Activated CD4-positive, alpha-beta T cell treated with anti-CD3 and anti-CD28 coated beads, Interleukin-2, amount 50 U/mL, for 48 hours (primary cell): ENCODE data around the gene ATE1.
A peak's percentile ranks its signal among the peaks of the same experiment; 100 is the strongest.

Source experiments
- DNase-seq, 2 experiments: peaks; one replicate each; pipeline ENCODE4 v3.0.0-alpha.2; 2020

ATE1 gene

DNA sequence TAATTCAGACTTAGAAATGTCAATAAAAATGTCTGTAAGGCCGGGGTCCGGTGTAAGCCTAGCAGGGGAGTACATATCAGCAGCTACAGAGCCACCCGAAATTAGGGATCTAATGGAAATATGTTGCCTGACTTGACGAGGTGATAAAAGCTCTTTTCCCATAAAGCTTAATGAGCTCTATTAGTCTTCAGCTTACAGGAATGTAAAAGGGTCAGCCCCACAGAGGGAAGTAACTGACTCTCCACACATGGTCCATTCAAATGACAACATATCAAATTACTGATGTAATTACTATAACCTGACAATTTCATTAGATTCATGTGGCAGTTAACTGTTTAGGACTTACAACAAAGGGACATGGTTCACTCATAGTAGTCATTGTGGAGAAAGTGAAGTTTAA is 62.3 kb downstream of the ATE1 start:
- no peak for DNase-seq

DNA sequence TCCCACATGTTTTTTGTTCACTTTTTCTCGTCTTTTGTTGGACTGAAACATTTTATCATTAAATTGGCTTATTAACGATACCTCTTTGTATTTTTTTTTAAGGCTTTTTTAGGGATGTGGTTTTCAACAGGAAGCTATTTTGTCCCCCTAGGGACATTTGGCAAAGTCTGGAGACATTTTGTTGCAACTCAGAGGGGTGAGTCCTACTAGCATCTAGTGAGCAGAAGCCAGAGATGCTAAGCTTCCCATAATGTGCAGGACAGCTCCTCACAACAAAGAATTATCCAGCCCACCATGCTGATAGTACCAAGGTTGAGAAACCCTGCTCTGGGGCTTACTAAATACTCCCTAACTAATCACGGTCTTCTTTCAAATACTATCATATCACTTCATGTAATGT is 63.2 kb downstream of the ATE1 start:
- no peak for DNase-seq

DNA sequence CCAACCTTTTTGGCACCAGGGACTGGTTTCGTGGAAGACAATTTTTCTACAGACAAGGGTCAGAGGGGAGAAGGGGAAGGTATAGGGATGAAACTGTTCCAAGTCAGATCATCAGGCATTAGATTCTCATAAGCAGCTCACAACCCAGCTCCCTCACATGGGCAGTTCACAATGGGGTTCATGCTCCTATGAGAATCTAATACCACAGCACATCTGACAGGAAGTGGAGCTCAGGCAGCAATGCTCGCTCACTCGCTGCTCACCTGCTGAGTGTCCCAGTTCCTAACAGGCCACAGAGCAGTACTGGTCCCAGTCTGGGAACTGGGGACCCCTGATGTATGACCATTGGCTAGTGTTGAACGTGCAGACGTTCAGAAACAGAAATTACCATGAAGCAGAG is 63.7 kb downstream of the ATE1 start:
- no peak for DNase-seq

DNA sequence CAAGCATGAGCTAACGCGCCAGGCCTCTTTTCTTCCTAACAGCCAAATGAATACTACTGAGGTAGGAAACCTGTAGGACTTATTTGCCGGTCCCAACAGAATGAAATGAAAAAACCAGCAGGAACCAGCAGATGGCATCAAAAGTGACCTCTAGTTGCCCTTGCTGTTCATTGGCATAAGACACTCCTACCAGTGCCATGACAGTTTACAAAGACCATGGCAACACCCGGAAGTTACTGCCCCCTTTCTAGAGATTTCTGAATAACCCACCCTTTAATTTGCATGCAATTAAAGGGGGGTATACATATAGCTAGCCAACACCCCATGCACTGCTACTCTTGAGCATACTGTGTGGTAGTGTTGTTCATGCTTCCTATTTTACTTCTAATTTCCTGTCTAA is 65.2 kb downstream of the ATE1 start:
- DNase-seq = no peak

DNA sequence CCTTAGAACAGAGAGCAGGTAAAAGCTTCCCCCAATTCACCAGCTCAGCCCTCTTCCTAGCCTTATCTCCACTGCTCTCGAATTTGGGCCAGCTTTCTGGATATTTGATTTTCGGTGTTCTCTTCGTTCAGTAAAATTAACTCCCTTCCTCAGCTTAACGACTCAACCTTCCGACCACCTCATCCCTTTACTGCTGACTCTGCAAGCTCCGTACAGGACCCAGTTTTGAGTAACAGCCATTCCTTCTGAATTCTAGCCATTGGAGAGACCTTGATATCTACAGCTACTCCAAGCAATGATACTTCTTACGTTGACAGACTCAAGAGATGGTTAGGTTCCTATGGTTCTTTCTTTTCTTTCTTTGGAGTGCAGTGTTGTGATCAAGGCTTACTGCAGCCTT is 65.8 kb downstream of the ATE1 start:
- no peak for DNase-seq

DNA sequence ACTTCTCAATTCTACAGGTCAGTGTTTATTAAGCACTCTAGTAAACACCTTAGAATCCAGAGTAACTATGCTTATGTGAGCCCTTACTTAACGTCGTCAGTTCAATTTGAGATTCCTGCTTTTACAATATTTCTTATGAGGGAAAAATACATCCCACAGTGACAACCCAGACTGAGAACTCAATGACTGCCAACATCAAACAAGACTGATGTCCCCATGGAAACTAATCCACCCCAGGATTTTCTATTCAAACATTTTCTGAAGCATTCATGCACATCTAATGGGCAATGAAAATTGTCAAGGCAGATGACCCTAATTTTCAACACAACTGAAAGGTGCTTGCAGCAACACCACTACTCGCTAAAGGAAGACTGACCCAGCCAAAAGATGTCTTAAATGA is 67.0 kb downstream of the ATE1 start:
- no peak for DNase-seq

DNA sequence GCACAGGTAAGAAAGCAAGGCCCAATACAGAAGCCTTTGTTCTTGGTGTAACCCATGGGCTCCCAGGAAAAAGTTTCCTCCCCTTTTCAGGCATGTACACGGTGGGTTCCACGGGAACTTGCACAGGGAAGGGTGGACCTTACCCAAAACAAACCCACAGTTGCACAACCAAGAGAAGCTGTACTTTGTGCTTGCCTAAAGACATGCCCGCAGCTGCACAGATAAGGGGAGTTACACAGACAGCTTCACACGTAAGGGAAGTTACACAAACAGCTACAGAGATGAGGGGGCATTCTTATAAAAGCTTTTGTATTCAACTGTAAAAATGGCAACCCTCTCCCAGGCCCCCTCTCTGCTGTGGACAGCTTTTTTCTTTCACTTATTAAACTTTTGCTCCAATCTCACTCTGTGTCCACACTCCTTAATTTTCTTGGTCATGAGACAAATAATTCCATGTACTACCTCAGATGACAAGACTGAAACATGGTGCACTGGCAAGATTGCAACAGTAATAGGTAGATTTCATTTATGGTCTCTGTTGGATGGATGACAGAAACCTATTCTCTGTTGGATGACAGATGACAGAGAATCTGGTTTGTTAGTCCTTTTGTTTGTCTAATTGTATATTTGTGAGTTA is 72.9 kb downstream of the ATE1 start:
- no peak for DNase-seq

DNA sequence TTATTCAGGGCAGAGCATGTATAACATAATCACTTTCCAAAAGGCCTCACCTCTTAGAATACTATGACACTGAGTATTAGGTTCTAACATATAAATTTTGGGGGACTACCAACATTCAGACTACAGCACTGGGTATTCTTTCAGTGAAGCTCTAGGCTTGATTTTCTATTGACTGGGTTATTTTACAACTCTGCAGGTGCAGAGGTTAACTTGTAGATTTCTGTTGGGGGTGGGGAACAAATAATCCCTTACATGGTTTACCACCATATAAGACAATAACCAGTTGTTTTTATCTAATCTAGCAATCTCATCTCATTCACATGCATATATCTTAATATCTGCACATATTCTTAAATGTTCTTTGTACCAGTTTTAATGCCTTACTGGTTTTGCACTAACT is 73.9 kb downstream of the ATE1 start:
- DNase-seq = no peak

DNA sequence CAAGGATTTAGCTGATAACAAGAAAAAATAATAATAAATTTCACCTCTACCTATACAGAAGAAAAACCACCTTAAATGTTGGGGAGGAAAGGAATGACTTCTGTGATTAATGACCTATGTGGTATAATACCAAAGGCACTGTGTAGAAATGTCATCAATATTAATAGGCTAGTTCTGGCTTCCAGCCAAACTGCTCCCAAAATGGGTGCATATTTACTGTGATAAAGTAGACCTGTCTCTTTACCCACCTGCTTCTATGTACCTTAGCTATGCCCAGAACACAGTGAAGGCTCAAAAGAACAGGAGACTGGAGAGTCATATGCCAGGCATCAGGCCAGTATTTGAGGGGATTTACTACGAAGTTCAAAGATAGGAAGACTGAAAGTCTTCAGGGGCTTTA is 76.0 kb downstream of the ATE1 start:
- no peak for DNase-seq

DNA sequence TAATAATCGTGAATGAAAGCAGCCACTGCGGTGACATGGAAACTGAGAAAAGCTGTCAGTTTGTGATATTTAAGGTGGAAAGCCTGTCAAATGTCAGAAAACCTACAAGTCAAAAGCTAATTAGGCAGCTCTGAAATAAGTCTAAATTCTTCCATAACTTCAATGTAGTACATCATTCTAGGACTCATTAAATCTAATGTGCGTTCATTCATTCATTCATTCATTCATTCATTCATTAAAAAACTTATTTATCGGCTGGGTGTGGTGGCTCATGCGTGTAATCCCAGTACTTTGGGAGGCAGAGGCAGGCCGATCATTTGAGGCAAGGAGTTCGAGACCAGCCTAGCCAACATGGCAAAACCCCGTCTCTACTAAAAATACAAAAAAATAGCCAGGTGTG is 79.7 kb downstream of the ATE1 start:
- DNase-seq = no peak

DNA sequence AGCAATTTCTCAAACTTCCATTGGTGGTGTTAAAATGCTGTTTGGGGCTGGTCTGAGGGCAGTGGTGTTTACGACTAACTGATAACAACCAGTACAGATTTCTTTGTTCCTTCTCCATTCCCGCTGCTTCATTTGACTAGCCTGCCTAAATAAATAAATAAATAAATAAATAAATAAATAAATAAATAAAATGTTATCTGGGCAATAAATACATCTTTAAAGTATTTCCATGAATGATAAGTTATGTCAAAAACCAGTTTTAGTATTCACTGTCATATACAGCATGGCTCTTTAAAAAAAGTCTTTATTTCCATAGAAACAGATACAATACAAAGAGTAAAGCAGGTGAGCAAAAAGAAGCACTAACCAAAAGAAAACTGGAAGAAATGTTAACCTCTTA is 81.3 kb downstream of the ATE1 start:
- DNase-seq = no peak

DNA sequence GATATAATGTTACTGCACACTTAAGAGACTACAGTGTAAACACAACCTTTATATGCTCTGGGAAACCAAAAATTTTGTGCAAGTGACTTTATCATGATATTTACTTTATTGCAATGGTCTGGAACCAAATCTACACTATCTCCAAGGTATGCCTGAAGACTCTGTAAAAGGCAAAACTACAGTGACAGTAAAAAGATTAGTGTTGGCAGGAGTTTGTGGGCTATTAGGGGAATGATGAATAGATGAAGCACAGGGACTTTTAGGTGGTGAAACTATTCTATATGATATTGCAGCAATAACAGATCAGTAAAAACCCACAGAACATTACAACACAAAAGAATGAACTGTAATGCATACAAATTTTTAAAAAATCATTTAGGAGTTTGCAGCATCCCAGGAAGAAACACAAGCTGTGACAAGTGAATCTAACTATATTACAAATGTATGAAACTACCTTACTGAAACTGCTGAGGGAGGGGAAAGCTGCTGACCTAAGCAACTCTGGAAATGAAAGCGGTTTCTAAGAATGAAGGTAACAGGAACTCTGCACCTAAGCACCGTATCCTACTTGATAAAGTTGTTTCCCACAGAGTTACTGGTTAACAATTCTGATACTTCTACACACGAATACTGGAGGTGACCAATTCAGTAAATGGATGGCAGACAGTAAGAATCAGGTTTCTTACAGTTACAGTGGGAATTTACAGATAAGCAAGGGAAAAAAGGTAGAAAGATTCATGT is 82.6 kb downstream of the ATE1 start:
- DNase-seq = peak in 1 of 2 experiments; percentile 6

DNA sequence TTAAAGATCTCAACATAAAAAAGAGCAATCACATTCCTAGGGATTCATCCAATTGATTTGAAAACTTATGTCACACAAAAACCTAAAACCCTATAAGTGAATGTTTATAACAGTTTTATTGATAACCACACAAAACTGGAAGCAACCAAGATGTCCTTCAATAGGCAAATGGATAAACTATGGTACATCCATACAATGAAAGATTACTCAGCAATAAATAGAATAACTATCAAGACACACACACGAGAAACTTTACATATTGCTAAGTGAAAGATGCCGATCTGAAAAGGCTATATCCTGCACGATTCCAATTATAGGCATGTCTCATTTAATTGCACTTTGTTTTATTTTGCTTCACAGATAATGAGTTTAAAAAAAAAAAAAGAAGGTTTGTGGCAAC is 83.3 kb downstream of the ATE1 start:
- DNase-seq = no peak

DNA sequence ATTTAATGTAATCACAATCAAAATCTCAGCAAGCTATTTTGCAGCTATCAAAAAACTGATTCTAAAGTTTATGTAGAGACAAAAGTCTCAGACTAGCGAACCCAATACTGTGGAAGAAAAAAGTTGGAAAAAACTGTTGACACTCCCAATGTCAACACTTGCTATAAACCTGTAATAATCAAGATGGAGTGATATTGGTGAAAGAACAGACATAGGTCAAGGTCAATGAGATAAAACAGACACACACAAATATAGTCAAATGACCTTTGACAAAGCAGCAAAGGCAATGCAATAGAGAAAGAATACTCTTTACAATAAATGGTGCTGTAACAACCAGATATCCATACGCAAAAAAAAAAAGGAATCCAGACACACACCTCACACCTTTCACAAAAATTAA is 84.5 kb downstream of the ATE1 start:
- no peak for DNase-seq

DNA sequence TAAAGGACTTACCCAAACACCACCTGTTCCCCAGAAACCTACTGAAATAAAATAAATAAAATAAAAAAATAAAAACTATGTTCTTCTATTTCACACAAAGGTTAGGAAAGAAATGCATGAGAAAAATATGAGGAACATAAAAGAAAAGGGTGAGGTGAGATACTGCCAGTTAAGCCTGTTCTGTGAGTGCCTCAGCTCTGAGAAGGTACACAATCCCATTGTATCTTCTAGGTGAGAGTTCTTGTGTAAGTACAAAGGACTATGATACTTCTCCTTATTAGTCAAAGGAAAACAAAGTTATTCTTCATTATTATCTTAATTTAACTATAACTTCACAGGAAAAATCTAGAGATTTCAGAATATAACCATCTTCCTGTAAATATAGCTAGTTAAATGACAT is 86.0 kb downstream of the ATE1 start:
- no peak for DNase-seq

DNA sequence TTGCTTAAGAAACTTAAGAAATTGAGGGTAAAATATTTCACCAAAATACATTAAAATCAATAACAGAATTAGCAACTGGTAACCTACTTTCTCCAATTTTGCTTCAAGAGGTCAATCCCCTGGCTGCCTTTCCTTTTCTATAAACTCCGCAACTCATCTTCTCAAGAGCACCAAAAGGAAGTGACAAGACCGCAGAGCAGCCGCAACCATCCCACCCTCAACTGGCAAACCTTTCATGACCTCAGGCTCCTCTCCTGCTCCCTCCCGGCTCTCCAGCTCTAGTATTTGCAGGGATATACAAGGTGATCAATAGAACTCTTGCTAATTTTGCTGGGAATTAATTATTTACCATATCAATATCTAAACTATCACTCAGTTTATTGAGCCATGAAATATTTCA is 88.9 kb downstream of the ATE1 start:
- no peak for DNase-seq

DNA sequence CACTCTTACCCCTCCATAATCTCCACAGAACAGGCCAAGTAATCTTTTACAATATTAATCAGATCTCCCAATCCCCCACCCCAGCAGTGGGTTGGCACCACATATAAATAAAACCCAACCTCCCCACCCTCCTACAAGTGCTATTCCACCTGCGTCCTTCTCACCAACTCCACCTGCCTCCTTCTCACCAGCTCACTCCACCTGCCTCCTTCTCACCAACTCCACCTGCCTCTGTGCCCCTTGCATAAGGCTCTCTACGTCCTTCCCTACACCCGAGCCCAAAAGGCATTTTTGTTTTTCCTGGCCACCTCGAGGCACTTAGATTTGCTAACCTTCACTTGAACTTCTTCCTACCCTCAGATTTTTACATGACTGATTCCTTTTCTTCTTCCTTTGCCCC is 89.7 kb downstream of the ATE1 start:
- DNase-seq = no peak

DNA sequence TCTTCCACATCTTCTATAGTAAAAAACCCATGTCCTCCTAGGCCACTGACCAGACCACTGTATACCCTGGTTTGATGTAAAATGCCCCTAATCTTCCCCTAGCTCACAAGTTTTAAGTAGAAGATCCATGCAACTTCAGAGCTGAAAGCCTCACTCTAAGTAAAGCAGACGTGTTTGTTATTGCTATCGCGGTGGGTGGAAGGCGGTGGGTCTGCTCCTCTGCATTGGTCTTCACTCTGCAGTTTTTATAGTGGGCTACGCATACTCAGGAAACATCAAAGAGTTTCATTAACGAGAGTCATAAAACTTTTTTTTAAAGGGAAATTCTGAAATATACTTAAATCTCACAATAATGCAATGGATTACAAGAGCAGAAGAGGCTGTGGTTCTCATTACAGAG is 91.7 kb downstream of the ATE1 start:
- no peak for DNase-seq

DNA sequence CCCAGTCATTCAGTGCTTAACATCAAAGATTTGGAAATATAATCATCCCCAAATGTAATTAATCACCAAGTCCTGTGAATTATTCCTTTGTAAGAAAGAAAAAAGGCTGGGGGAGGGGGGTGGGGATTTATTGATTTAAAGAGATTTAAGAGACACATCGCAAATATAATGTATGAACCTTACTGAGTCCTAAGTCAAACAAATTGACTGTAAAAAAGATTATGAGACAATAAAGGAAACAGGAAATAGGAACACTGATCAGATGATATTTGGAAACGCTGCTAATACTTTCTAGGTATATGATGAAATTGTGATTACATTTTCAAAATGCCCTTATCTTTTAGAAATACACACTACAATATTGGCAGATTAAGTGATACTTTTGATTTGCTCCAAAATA is 92.5 kb downstream of the ATE1 start:
- no peak for DNase-seq

DNA sequence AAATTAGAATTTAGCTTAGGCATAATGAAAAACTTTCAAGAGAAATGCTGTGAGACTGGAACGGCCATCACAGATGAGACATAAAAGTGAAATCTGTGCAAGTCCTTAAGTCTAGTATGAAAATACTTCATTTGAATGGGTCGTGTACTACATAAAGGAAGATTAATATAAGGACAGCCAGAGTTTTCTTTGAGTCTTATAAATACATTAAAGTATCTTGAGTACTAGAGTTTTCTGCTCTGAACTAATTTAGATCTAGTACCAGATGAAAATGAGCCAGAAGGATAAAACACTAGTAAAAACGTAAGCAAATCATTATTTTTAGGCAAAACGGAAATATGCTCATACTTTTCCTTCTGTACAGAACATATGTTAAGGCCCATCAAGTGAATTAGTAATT is 93.1 kb downstream of the ATE1 start:
- DNase-seq = no peak

DNA sequence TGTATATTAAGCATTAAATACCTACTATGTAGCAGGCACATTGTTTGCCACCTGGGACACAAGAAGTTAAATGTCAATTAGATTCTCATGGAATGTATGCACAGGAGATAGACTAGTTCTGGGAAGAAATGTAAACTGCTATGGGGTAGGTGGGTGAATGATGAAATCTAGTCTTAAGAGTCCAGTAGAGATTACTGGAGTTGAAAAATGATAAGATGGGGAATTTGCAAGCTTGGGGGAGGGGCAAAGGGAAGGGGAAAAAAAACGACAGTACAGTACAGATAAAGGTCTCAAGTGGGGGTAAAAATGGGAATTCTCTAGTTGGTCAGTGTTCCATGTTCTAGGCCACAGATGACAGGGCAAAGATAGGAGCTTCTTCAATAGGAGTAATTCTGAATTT is 94.4 kb downstream of the ATE1 start:
- no peak for DNase-seq

DNA sequence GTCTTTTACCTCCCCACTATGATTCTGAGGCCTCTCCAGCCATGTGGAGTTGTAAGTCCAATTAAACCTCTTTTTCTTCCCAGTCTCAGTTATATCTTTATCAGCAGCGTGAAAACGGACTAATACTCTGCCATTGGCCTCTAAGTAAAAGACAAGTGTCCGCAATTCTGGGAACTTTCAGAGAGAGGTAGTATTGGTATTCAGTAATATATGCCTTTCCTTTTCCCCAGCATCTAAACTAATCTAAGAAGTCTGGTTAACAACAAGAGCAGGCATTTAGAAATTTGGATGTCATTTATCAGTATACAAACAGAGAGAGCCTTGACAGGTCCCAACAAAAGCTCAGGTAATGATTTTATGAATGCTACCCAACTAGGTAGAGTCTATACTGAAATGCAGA is 95.2 kb downstream of the ATE1 start:
- DNase-seq = no peak

DNA sequence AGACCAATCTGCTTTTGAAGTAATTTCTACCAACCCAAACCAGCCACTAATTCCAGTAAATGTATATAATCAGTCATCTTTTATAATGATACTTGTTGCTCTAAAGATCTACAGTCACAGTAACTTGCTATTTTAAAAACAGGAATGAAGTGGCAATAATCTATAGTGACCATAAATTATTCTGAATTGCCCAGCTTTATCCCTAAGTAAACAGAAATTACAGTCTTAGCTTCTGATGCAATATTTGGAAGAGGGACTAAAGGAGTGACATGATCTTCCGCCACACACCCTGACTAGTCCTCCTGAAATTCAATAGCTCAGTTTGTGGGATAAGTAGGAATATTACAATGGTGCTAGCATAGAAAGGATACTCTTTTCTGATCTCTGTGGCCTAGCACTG is 96.1 kb downstream of the ATE1 start:
- DNase-seq = no peak

DNA sequence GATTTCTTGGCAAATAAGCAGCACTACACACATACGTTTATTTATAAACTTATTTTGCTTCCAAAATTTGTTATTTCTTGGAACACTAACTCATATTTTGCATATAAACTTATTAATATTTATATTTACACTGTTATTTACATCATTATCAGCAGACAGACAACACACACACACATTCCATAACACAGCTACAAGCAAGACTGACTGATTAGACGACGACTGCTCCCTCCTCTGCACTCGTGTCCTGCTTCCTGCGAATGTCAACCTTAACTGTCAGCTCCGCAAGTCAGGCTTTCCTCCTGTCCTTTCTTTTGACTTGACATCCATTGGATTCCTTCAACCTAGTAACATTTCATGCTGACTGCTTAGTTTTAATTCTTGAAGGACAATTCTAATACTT is 96.6 kb downstream of the ATE1 start:
- DNase-seq = no peak

DNA sequence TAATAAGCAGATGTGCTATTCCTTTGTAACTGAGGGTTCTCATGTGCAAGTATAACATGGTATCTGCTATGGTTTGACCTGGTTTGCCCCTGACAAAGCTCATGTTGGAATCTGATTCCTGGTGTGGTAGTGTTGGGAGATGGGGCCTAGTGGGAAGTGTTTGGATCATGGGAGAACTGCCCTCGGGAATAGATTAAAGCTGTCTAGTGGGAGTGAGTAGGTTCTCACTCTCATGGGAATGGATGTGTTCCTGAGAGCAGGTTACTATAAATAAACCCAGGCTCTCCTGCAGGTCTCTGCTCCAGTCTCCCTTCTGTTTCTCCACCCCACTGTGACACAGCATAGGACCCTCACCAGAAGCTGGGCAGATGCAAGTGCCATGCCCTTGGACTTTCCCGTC is 97.7 kb downstream of the ATE1 start:
- DNase-seq = no peak
